ENCODE results near the gene BUB1.
"Not testable (repeated sequence)": the region's sequence is repeated elsewhere in the genome, so short reads cannot be mapped to it uniquely, and the experiment has no call there.

BUB1 gene

GRCh38 chr2:110653861-110654260, 24.0 kb downstream of the BUB1 start:
- no peak for DNase-seq

- DNase-seq = no peak
These were observed 27.5 kb downstream of the BUB1 start for GRCh38 chr2:110650346-110650745.

DNA sequence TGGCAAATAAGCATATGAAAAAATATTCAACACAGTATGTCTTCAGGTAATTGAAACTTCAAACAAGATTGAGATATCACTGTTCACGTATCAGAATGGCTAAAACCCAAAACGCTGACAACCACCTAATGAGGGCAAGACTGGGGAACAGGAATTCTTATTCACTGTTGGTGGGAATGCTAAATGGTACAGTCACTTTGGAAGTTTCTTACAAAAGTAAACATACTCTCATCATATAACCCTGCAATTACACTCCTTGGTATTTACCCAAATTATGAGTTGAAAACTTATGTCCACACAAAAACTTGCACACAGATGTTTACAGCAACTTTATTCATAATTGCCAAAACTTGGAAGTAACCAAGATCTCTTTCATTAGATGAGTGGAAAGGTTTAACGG, 30.1 kb downstream of the BUB1 start:
- DNase-seq = no peak

DNA sequence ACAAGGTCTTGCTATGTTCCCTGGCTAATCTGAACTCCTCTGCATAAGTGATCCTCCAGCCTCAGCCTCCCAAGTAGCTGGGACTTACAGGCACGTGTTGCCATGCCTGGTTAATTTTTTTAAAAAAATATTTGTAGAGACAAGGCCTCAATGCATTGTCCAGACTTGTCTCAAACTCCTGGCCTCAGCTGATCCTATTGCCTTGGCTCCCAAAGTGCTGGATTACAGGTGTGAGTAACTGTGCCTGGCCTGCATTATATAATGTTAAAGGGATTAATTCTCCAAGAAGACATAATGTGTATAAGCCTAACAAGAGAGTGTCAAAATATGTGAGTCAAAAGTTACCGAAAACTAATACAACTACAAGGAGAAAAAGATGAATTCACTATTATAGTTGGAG, 32.2 kb downstream of the BUB1 start:
- no peak for DNase-seq

GRCh38 chr2:110644357-110644756, 33.5 kb downstream of the BUB1 start:
- no peak for DNase-seq

DNA sequence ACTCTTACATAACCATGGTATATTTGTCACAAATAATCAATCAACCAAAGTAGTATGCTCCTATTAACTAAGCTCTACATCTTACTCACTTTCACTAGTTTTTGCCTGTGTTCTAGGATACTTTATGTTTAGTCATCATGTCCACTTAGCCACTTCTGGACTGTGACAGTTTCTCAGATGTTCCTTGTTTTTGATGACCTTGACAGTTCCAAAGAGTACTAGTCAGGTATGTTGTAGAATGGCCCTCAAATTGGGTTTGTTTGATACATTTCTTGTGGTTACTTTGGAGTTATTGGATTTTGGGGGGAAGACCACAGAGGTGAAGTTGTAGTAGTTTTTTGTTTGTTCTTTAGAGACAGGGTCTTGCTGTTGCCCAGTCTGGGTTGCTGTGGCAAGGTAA, 35.5 kb downstream of the BUB1 start:
- DNase-seq = no peak

GRCh38 chr2:110639972-110640371, 37.9 kb downstream of the BUB1 start:
- peak; percentile 6 for DNase-seq

DNA sequence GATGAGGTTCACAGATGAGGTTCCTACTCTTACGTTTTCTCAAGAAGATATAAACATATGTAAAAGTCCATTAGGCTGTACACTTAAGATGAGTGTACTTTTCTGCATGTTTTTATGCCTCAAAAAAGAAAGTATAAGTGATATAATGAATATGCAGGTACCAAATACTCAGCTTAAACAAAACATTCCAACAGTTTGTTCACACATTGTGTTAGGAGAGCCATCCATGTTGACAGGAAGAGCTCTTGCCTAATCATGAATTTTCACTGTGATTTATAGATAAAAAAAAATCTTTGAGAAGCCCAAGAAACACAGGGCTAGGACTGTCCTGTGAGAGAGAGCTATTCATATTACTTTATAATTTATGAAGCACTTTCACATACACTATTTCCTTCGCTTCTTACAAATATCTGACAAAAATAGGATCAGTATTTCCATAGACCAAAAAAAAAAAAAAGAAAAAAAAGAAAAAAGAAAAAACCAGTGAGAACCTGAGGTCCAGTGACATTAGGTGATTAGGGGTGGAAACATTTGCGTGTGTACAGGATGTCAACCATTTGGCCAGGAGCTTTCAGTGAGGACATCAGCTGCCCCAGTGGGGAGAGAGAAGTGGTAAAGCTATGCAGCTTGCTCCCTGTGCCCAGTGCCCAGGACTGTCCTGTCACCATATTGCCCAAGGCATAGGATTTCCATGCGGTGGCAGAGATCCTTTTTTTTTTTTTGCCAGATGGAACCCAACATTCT, 38.7 kb downstream of the BUB1 start:
- no peak for DNase-seq

DNA sequence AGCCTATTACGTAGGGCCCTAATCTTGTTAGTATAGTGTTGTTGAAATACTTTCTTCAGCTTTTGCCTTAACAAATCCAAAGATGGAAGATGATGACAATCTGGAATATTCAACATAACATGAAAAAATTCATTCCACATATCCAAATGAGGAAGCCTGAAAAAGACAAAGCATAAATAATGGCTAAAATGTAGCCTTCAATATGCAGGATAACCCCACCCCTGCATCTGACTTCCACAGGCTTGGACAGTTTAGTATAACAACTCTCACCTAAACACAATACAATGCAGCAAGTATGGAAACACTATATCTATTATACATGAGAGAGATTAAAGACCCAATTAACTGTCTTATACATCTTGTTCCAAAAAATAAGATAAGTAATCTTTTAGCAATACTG, 39.9 kb downstream of the BUB1 start:
- no peak for DNase-seq

GRCh38 chr2:110637093-110637492, 40.8 kb downstream of the BUB1 start:
- DNase-seq = no peak

GRCh38 chr2:110635949-110636628, 41.8 kb downstream of the BUB1 start:
- not testable (repeated sequence) for DNase-seq

DNA sequence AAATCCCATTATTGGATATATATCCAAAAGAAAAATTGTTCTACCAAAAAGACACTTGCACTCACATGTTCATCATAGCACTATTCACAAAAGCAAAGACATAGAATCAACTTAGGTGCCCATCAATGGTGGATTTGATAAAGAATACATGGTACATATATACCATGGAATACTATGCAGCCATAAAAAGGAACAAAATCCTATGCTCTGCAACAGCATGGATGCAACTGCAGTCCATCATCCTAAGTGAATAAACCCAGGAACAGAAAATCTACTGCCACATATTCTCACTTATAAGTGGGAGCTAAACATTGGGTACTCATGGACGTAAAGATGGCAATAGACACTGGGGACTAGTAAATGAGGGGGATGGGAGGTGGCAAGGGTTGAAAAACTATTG, 50.5 kb downstream of the BUB1 start:
- DNase-seq = not testable (repeated sequence)

- DNase-seq = not testable (repeated sequence)
These were observed 58.4 kb downstream of the BUB1 start for GRCh38 chr2:110619326-110619939.

DNA sequence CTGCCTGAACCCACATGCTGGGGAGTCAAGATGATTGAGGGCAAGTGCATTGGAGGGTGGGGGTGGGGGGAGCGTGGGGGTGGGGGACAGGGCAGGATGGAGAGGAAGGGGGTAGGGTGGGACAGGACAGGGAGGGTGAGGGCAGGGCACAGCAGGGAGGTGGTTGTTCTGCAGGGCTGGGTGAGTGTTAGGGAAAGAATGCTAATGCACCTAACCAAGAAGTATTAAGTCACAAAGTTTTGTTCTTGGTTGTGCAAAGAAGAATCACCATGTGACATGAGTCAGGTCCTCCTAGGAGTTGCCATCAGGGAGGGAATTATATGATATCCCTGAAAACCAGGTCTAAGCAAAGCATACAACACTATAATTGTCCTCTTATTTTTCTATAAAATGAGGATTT, 63.9 kb downstream of the BUB1 start:
- DNase-seq = not testable (repeated sequence)

- DNase-seq = not testable (repeated sequence)
These were observed 67.1 kb downstream of the BUB1 start for GRCh38 chr2:110610613-110611250.

- not testable (repeated sequence) for DNase-seq
These were observed 67.8 kb downstream of the BUB1 start for GRCh38 chr2:110609843-110610612.

- DNase-seq = not testable (repeated sequence)
These were observed 68.9 kb downstream of the BUB1 start for GRCh38 chr2:110608788-110609502.

DNA sequence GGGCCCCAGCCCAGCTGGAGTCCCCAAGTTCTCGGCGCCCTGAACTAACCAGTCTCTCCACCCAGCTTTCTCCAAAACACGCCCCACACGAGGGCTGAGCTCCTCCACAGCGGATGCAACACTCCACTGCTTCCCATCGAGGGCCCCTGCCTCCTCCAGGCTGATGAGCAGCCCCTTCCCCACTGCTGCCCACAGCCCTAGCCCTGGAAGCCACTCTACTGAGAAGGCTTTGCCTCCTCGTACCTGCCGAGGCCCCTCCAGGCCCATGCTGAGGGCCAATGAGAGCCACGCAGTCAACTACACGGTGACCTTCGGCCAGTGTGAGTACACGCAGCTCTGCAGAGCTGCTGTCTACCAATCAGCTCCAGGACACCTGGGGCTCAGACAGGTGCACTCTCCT, 72.8 kb downstream of the BUB1 start:
- DNase-seq = not testable (repeated sequence)

GRCh38 chr2:110603917-110604591, 73.8 kb downstream of the BUB1 start:
- not testable (repeated sequence) for DNase-seq

- not testable (repeated sequence) for DNase-seq
These were observed 75.7 kb downstream of the BUB1 start for GRCh38 chr2:110602139-110602538.

GRCh38 chr2:110591973-110592372, 85.9 kb downstream of the BUB1 start:
- not testable (repeated sequence) for DNase-seq

Data from NCI-H82 (cell line).